Inflammatory macrophage treated with lipopolysaccharide for 1 hour (primary cell): Measurements from ENCODE around the gene SLC22A5.

Experiments used
- DNase-seq, 2 donors: peaks; one replicate each; pipeline ENCODE4 v3.0.0-alpha.2; 2020 to 2022

Gene SLC22A5

GRCh38 chr5:132368186-132368585, 1.3 kb upstream of the SLC22A5 start:
- DNase-seq: no peak

- DNase-seq: no peak
These were observed 470 bp upstream of the SLC22A5 start for GRCh38 chr5:132369007-132369473.

GRCh38 chr5:132370181-132370970, 866 bp downstream of the SLC22A5 start:
- peak in 1 of 2 donors; percentile 20 for DNase-seq

- DNase-seq: no peak
These were observed 1.6 kb downstream of the SLC22A5 start for GRCh38 chr5:132370971-132371602.

GRCh38 chr5:132371603-132371994, 2.1 kb downstream of the SLC22A5 start:
- no peak for DNase-seq

GRCh38 chr5:132372127-132372526, 2.6 kb downstream of the SLC22A5 start:
- DNase-seq: peak; percentile 78 to 83

GRCh38 chr5:132372542-132372941, 3.0 kb downstream of the SLC22A5 start:
- DNase-seq: no peak

GRCh38 chr5:132375957-132376356, 6.4 kb downstream of the SLC22A5 start:
- DNase-seq: no peak

GRCh38 chr5:132376694-132377641, 7.5 kb downstream of the SLC22A5 start:
- no peak for DNase-seq

GRCh38 chr5:132377738-132378137, 8.2 kb downstream of the SLC22A5 start:
- DNase-seq: no peak

GRCh38 chr5:132378580-132378979, 9.1 kb downstream of the SLC22A5 start:
- DNase-seq: no peak

- no peak for DNase-seq
These were observed 10.5 kb downstream of the SLC22A5 start for GRCh38 chr5:132380047-132380446.

- no peak for DNase-seq
These were observed 11.2 kb downstream of the SLC22A5 start for GRCh38 chr5:132380741-132381140.

- DNase-seq: no peak
These were observed 12.1 kb downstream of the SLC22A5 start for GRCh38 chr5:132381614-132382013.

GRCh38 chr5:132383261-132383660, 13.8 kb downstream of the SLC22A5 start:
- no peak for DNase-seq

- DNase-seq: no peak
These were observed 14.5 kb downstream of the SLC22A5 start for GRCh38 chr5:132383984-132384383.

- DNase-seq: no peak
These were observed 15.1 kb downstream of the SLC22A5 start for GRCh38 chr5:132384506-132385050.

GRCh38 chr5:132385326-132386105, 16.0 kb downstream of the SLC22A5 start:
- peak; percentile 65 to 80 for DNase-seq

- DNase-seq: peak; percentile 62 to 80
These were observed 17.3 kb downstream of the SLC22A5 start for GRCh38 chr5:132386644-132387286.

- DNase-seq: peak; percentile 60 to 82
These were observed 18.2 kb downstream of the SLC22A5 start for GRCh38 chr5:132387640-132388117.
